K562 (cell line): ENCODE data around the gene PTH2. TPM values are rescaled to one million over a fixed set of nuclear protein-coding genes. Genes with fewer than 3 reads are reported as not detected.

Source experiments
- DACH1 ChIP-seq: fragments of 450-650 bp; IDR thresholded peaks from 2 replicates; pipeline ENCODE4 v1.6.1; 2018; ENCODE audit not compliant: partially characterized antibody
- E2F3 ChIP-seq: fragments of 250-450 bp; sonication (Bioruptor Pico); IDR thresholded peaks from 2 replicates; pipeline ENCODE4 v1.4.0; 2020; ENCODE audit warnings: mild to moderate bottlenecking
- EWSR1 ChIP-seq: fragments of 450-650 bp; IDR thresholded peaks from 2 replicates; pipeline ENCODE4 v1.6.1; 2018; ENCODE audit warnings: borderline replicate concordance, mild to moderate bottlenecking, low read depth, moderate library complexity; ENCODE audit not compliant: partially characterized antibody
- HLTF ChIP-seq: fragments of 450-650 bp; IDR thresholded peaks from 2 replicates; pipeline ENCODE4 v1.6.1; 2016
- MLLT1 ChIP-seq, 2 experiments: fragments of 450-650 bp; IDR thresholded peaks; 2 replicates each; pipeline ENCODE4 v1.6.1; 2016
- NBN ChIP-seq: fragments of 450-650 bp; IDR thresholded peaks from 2 replicates; pipeline ENCODE4 v1.6.1; 2016; ENCODE audit warnings: low read depth, mild to moderate bottlenecking
- SAFB ChIP-seq: fragments of 200-400 bp; formaldehyde crosslinking; IDR thresholded peaks from 2 replicates; pipeline ENCODE4 v1.6.1; 2017; ENCODE audit warnings: low read depth, low read length, borderline replicate concordance
- XRCC3 ChIP-seq: fragments of 450-650 bp; IDR thresholded peaks from 2 replicates; pipeline ENCODE4 v1.6.1; 2017; ENCODE audit warnings: mild to moderate bottlenecking, moderate library complexity
- YBX1 ChIP-seq: fragments of 450-650 bp; IDR thresholded peaks from 2 replicates; pipeline ENCODE4 v1.7.1; 2016; ENCODE audit warnings: mild to moderate bottlenecking
- ZNF408 ChIP-seq: fragments of 250-450 bp; sonication (Bioruptor Pico); IDR thresholded peaks from 2 replicates; pipeline ENCODE4 v1.4.0; 2020; ENCODE audit warnings: low read depth, mild to moderate bottlenecking, moderate library complexity
- ZNF766 ChIP-seq: fragments of 200-800 bp; sonication (Bioruptor generic); conservative IDR thresholded peaks from 2 replicates; pipeline ENCODE4 v1.6.1; 2016; ENCODE audit warnings: missing genetic modification characterization, missing compliant biosample characterization
- polyA plus RNA-seq, 8 experiments: library from polyadenylated mRNA; depleted of rRNA in 4 of 8; stranded (reverse) in 5 of 8; unstranded in 3 of 8; fragments of >200 nt; fragmentation: Nextera tagmentation in 2 of 8; fragmentation: Illumina TruSeq in 1 of 8; extraction: Ambion mirVana in 2 of 8; extraction: Trizol in 1 of 8; gene quantifications; 2 replicates each; pipeline versions ENCODE4 v1.2.1 to v1.2.3, GENCODE V29; 2011 to 2014; ENCODE audit warnings: inconsistent platforms in 1 of 8, missing spikeins in 1 of 8
- total RNA-seq, 7 experiments: library from RNA; depleted of rRNA in 6 of 7; stranded (reverse); fragments of >200 nt in 6 of 7; fragmentation: Illumina TruSeq in 2 of 7; extraction: Trizol in 2 of 7; gene quantifications; 2 replicates each; pipeline versions ENCODE4 v1.2.1 to v1.2.3, GENCODE V29; 2011 to 2021; ENCODE audit warnings: low replicate concordance in 1 of 7
- TF ChIP-seq, protein P1 (sequence below): fragments of 450-650 bp; IDR thresholded peaks from 2 replicates; pipeline ENCODE4 v1.6.1; 2018; ENCODE audit warnings: mild to moderate bottlenecking, low read depth; ENCODE audit not compliant: partially characterized antibody
- TF ChIP-seq, protein P2 (sequence below): sonication (generic); formaldehyde crosslinking; IDR thresholded peaks from 2 replicates; pipeline ENCODE4 v1.8.1; 2023; ENCODE audit warnings: mild to moderate bottlenecking, missing genetic modification reagents, moderate library complexity
- TF ChIP-seq, protein P3 (sequence below), 2 experiments: fragments of 450-650 bp in 1 of 2; sonication (generic) in 1 of 2; formaldehyde crosslinking in 1 of 2; IDR thresholded peaks; 2 replicates each; pipeline versions ENCODE4 v1.7.1 to v1.9.0; 2016 to 2022; ENCODE audit warnings: inconsistent platforms in 1 of 2, mild to moderate bottlenecking in 1 of 2, missing genetic modification reagents in 1 of 2

Gene PTH2
- total and polyA plus RNA-seq, 9 of the 15 experiments (the other 6 are each of a cell fraction or from before 2014, with no cell fraction given), result 1.3 TPM; not detected in 8

- TF ChIP-seq E2F3 (CRISPR knock-in tag) (no peak), ZNF766 (no peak), YBX1 (0 out of 2 replicates have a peak, but pooled peaks have one; percentile 79), SAFB (no peak), XRCC3 (no peak), HLTF (peak; percentile 95; the same call in 1 of the 2 replicates), EWSR1 (no peak), DACH1 (no peak), NBN (peak; percentile 84), MLLT1 (IDR thresholded peaks at IDR 0.05) (peak; percentile 80 to 88), ZNF408 (no peak)
- TF ChIP-seq, protein P1, sequence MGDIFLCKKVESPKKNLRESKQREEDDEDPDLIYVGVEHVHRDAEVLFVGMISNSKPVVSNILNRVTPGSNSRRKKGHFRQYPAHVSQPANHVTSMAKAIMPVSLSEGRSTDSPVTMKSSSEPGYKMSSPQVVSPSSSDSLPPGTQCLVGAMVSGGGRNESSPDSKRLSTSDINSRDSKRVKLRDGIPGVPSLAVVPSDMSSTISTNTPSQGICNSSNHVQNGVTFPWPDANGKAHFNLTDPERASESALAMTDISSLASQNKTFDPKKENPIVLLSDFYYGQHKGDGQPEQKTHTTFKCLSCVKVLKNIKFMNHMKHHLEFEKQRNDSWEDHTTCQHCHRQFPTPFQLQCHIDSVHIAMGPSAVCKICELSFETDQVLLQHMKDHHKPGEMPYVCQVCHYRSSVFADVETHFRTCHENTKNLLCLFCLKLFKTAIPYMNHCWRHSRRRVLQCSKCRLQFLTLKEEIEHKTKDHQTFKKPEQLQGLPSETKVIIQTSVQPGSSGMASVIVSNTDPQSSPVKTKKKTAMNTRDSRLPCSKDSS, result peak; percentile 76
- TF ChIP-seq, protein P2, sequence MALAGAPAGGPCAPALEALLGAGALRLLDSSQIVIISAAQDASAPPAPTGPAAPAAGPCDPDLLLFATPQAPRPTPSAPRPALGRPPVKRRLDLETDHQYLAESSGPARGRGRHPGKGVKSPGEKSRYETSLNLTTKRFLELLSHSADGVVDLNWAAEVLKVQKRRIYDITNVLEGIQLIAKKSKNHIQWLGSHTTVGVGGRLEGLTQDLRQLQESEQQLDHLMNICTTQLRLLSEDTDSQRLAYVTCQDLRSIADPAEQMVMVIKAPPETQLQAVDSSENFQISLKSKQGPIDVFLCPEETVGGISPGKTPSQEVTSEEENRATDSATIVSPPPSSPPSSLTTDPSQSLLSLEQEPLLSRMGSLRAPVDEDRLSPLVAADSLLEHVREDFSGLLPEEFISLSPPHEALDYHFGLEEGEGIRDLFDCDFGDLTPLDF, result no peak
- TF ChIP-seq, protein P3, sequence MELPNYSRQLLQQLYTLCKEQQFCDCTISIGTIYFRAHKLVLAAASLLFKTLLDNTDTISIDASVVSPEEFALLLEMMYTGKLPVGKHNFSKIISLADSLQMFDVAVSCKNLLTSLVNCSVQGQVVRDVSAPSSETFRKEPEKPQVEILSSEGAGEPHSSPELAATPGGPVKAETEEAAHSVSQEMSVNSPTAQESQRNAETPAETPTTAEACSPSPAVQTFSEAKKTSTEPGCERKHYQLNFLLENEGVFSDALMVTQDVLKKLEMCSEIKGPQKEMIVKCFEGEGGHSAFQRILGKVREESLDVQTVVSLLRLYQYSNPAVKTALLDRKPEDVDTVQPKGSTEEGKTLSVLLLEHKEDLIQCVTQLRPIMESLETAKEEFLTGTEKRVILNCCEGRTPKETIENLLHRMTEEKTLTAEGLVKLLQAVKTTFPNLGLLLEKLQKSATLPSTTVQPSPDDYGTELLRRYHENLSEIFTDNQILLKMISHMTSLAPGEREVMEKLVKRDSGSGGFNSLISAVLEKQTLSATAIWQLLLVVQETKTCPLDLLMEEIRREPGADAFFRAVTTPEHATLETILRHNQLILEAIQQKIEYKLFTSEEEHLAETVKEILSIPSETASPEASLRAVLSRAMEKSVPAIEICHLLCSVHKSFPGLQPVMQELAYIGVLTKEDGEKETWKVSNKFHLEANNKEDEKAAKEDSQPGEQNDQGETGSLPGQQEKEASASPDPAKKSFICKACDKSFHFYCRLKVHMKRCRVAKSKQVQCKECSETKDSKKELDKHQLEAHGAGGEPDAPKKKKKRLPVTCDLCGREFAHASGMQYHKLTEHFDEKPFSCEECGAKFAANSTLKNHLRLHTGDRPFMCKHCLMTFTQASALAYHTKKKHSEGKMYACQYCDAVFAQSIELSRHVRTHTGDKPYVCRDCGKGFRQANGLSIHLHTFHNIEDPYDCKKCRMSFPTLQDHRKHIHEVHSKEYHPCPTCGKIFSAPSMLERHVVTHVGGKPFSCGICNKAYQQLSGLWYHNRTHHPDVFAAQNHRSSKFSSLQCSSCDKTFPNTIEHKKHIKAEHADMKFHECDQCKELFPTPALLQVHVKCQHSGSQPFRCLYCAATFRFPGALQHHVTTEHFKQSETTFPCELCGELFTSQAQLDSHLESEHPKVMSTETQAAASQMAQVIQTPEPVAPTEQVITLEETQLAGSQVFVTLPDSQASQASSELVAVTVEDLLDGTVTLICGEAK (IDR thresholded peaks at IDR 0.05), result peak; percentile 48; the same call in 1 of the 2 replicates
- TF ChIP-seq, protein P3 (CRISPR knock-in tag; IDR thresholded peaks at IDR 0.05), result no peak
Measured at GRCh38 chr19:49391581-49392399, 31.5 kb downstream of the PTH2 start (continued).
